Measurements from ENCODE around the gene CAMTA1.
A peak's percentile ranks its signal among the peaks of the same experiment; 100 is the strongest.

CAMTA1 gene

GRCh38 chr1:7613106-7613850 lies 828.0 kb downstream of the CAMTA1 start:
- DNase-seq: no peak

DNA sequence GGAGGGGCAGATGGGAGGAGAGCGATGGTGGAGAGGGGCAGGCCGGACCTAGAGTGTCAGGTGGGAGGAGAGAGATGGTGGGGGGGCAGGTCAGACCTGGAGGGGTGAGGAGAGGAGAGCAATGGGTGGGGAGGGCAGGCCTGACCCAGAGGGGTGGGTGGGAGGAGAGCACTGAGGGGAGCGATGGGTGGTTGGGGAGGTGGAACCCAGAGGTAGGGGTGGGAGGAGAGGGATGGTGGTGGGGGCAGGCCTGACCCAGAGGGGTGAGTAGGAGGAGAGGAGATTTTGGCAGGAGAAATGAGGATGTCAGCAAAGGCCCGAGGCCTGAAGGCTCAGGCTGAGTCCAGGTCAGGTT lies 828.6 kb downstream of the CAMTA1 start:
- DNase-seq: no peak

DNA sequence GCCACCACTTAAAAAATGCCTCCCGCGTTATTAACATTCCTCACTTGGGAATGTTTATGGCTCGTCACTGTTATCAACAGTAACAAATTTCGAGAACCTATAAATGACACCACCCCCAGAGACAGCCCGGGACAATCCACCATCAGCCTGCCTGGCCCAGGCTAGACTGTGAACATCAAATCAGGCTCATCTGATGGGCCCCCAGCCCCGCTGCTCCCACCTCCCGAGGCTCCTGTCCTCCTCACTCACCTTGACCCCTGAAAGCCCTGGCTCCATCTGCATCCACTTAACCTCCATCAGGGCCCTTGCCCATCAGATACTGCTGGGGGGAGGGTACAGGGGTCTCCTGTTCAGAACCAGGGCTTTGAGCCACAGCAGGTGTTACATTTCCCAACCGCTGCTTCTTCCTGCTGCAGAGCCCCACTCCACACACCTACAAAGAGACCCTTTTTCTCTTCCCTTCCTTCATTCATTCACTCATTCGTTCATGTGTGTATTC lies 829.4 kb downstream of the CAMTA1 start:
- no peak for DNase-seq

DNA sequence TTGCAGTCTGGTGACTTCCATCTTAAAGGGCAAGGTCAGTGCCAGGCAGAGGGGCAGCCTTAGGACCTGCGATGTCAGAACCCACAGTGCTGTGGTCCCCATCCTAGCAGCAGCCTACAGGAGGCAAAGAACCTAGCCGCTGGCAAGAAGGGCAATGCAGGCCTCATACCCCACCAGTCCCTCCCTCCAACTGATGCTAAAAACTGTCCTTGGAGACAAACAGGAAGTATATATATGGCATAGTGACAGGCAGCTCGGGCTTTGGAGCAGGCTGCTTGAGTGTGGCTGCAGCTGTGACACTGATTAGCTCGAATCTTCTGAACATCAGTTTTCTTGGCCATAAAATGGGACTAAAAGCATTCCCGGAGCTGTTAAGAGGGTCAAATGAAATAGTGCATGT lies 829.9 kb downstream of the CAMTA1 start:
- DNase-seq: no peak

- DNase-seq: peak; percentile 16 to 17
These were observed 831.0 kb downstream of the CAMTA1 start for GRCh38 chr1:7616076-7616832.

DNA sequence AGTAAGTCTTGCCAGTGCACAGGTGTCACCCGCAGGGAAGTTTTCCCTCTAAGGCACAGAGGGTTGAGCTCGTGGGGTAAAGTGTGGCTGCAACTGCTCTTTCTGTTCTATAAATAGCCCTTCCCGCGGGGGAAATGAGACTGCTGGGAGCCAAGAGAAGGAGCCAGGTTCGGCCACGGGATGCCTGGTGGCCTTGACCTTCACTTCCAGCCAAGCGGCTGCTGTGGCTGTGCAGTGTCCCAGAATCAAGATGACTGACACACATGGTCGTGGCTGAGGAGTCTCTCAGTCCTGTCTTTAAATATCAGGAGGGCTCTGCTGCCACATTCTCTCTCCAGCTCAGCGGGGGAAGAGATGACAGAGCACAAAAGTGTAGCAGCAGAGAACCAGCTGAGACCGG lies 831.7 kb downstream of the CAMTA1 start:
- DNase-seq: no peak

- DNase-seq: no peak
These were observed 832.6 kb downstream of the CAMTA1 start for GRCh38 chr1:7617826-7618225.

- DNase-seq: no peak
These were observed 834.9 kb downstream of the CAMTA1 start for GRCh38 chr1:7620196-7620595.

- no peak for DNase-seq
These were observed 836.3 kb downstream of the CAMTA1 start for GRCh38 chr1:7621334-7622219.

GRCh38 chr1:7623842-7624241 lies 838.6 kb downstream of the CAMTA1 start:
- no peak for DNase-seq

DNA sequence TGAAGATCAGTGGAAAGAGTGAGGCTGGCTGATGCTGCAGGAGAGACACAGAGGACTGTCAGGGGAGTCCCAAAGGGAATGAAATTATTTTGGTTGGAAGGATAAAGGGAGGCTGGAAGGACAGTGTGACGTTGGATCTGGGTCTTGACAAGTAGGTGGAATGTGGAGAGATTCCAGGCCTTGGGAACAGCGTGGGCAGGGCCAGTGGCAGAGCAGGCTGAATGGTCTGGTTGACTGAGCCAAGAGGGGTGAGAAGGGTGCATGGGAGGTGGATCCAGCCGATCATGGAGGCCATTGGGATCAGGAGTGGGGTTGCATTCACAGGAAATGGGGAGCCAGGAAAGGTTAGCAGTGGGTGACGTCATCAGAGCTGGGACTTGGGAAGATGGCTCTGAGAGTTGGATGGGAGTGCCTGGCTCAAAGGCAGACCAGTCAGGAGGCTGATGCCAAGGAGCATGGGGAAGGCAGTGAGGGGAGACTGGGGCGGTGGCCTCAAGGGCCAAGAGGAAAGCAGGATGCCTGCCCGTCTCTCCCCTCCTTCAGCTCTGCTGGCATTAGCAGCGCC lies 839.6 kb downstream of the CAMTA1 start:
- DNase-seq: no peak

DNA sequence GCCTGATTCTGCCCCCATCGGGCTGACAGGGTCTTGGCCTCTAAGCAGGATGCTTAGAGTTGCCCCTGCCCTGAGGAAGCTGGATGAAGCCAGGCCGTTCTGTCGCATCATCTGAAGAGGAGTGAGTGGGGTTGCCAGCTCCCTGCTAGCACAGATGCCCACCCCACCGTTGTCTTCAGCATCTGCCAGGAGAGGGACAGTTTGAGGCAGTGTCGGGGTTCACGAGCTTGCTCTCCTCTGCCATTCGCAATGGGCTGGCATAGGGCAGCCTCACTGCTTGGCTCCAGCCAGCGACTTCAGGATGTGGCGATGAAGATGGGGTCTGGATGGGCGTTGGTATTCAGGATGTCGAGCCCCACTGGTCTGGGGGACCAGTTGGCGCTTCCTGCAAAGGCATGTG lies 840.1 kb downstream of the CAMTA1 start:
- DNase-seq: no peak

GRCh38 chr1:7628273-7628672 lies 843.0 kb downstream of the CAMTA1 start:
- no peak for DNase-seq

GRCh38 chr1:7629011-7629410 lies 843.8 kb downstream of the CAMTA1 start:
- DNase-seq: no peak

DNA sequence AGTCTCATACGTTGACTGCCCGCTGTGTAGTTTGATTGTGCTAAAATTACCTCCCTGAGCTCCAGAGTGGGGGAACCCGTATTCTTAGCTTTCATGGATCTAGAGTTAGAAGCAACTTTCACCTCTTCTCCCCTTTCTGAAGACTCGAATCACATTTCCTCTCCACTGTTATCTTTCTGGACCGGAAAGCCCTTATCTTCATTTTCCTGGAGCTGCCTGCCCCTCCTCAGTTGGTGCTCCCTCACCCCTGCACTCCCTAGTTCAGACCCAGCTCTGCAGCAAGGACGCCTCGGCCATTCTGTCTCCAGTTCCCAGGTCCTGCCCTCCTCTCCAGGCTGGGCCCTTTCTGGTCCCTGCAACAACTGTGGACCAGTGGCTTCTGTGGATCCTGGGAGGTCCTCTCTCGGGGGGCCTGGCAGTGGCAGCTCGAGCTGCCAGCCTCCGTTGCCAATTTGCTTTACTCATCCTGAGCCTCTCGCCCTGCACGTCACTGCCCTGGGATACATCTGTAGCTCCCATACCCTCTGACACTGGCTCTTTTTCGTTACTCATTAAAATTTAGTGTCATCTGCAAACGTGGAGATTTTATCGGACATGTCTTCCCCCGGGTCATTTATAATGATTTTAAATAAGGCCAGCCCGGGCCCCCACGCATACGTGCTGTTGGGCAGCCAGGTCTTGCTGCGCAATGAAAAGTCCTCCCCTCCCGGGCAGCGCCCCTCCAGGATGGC lies 844.4 kb downstream of the CAMTA1 start:
- DNase-seq: no peak

DNA sequence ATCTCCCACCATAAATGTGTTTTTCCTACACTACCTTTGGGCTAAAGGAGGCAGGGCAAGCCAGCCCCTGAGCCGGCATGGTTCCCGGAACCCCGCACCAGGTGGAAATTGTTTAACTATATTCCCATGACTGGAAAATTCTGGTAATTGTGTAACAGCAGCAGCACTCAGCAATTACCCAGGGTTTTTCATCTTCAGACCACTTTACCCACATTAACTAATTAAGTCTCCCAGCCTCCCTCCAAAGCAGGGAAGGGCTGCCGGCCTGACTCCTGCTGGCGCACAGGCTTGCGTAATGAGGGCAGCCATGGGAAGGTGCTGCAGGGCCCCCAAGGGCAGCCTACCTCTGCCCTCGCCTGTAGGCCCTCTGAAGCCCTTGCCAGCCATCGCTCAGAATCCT lies 845.1 kb downstream of the CAMTA1 start:
- DNase-seq: no peak

GRCh38 chr1:7632176-7632575 lies 846.9 kb downstream of the CAMTA1 start:
- no peak for DNase-seq

- DNase-seq: no peak
These were observed 847.4 kb downstream of the CAMTA1 start for GRCh38 chr1:7632681-7633080.

GRCh38 chr1:7633506-7634245 lies 848.4 kb downstream of the CAMTA1 start:
- DNase-seq: no peak

DNA sequence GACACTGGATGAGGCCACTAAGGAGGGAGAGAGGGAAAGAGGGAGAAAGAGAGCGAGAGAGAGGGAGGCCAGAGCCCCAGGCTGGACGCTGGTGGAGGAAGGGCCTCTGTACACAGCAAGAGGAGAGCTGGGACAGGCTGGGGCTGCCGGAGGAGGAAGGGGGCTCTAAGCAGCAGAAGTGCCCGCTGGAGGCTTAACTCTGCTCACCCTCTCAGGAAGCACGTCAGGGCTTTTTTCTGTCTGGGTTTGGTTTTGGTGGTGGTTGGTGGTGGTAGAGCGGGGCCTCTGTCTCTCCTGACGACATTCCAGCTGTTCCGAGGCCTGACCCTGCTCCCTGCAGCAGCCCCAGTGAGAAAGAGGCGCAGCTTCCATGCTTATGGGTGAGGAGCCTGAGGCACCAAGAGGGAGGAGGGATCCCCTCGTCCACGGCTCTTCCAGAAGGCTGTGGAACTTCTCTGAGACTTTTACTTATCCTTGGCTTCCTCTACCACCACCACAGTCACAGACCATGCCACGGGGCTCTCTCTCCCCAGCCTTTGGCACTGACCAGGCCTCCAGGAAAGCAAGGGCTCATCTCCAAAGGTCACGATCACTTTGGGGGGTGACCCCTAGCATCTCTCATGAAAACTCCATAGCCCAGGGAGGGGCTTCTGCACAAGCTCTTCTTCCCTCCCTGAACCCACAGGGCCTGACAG lies 849.4 kb downstream of the CAMTA1 start:
- no peak for DNase-seq
